H7 (cell line): Measurements from ENCODE around the gene PEX12. TPM values are rescaled to one million over a fixed set of nuclear protein-coding genes. Genes with fewer than 3 reads are reported as not detected.
"Not testable (repeated sequence)": the region's sequence is repeated elsewhere in the genome, so short reads cannot be mapped to it uniquely, and the experiment has no call there.

Experiments used
- DNase-seq: peaks from one replicate; pipeline ENCODE4 v3.0.0; 2012
- H3K27me3 ChIP-seq: 2 replicates; pipeline ENCODE4 v1.6.0; 2011; ENCODE audit warnings: mild to moderate bottlenecking, low read length; ENCODE audit not compliant: control insufficient read depth, insufficient read depth
- H3K36me3 ChIP-seq: replicated peaks from 2 replicates; pipeline ENCODE4 v1.5.1; 2011; ENCODE audit warnings: low read length; ENCODE audit not compliant: control insufficient read depth, insufficient read depth
- H3K4me3 ChIP-seq: 2 replicates; pipeline ENCODE4 v1.5.1; 2011; ENCODE audit warnings: low read depth, mild to moderate bottlenecking, control low read depth, low read length, moderate library complexity; ENCODE audit not compliant: insufficient read depth
- total RNA-seq: library from RNA; depleted of rRNA; stranded (reverse); fragments of >200 nt; shearing (Covaris generic); gene quantifications from 2 replicates; pipeline ENCODE4 v1.2.3, GENCODE V29; 2014; rRNA removed

The PEX12 gene
- total RNA-seq, 1 experiment from 2014 or later, result 5.5 TPM

DNA sequence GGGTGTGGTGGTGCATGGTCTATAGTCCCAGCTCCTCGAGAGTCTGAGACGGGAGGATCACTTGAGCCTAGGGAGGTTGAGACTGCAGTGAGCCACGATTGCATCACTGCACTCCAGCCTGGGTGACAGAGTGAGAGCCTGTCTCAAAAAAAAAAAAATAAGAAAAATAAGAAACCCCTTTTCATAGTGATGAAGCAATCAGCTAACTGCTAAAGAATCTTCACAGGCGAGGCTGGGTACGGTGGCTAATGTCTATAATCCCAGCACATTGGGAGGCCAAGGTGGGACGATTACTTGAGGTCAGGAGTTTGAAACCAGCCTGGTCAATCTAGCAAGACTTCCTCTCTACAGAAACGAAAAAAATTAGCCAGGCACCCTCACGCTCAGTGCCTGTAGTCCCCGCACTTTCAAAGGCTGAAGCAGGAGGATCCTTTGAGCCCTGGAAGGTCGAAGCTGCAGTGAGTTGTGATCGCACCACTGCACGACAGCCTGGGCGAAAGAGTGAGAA is 41.7 kb downstream of the PEX12 start:
- Histone ChIP-seq H3K4me3 (no peak overlapping the region), H3K36me3 (no peaks in the 10 kb centered on the region), H3K27me3 (no peaks in the 10 kb centered on the region)
- no peak for DNase-seq

DNA sequence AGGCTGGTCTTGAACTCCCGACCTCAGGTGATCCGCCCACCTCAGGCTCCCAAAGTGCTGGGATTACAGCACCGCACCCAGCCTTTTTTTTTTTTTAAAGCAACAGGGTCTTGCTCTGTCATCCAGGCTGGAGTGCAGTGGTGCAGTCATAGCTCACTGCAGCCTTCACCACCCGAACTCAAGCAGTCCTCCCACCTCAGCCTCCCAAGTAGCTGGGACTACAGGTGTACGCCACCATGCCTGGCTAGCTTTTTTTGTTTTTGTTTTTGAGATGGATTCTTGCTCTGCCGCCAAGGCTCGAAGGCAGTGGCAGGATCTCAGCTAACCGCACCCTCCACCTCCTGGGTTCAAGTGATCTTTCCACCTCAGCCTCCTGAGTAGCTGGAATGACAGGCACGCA is 43.0 kb downstream of the PEX12 start:
- not testable (repeated sequence) for H3K27me3 ChIP-seq, DNase-seq, H3K36me3 ChIP-seq, H3K4me3 ChIP-seq

DNA sequence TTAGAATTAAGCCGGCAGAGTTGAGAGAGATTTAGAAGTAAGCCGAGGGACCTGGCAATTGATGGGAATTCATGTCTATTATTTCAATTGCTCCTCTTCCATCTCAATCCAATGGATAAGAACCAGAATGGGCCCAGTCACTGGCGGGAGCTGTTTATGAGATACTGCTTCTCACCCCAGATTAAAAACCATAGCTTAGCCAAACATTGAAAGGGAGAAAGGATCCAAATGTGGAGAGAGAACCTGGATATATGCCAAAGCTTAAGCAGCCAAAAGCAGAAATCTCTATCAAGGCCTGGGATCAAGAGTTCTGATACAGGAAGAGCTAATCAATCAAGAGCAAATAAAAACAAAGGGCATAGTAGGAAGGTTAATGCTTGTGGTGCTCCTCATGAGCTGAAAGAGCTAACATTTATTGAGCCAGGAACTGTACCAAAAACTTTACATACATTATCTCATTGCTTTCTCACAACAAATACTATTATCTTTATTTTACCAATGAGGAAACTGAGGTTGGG is 43.7 kb downstream of the PEX12 start:
- no peak overlapping the region for H3K4me3 ChIP-seq
- no peak for DNase-seq
- H3K36me3 ChIP-seq, result no peaks in the 10 kb centered on the region
- H3K27me3 ChIP-seq, result no peaks in the 10 kb centered on the region

DNA sequence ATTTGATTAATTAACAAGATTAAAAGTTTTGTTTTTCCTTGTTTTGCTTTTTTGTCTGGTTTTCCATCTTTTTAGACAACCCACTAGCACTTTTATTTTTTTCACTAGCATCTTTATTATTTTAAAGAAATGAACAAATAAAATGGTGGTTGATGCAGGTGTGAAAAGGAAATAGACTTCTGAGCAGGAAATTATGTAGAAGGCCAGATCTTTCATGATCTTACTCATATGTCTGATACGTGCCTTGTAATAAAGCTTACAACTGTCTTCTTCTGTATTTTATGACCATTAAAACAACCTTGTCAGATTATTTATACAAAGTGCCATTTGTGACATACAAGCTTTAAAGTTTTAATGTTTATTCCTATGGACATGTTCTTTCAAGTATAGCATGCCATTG is 47.2 kb downstream of the PEX12 start:
- Histone ChIP-seq H3K4me3 (no peak overlapping the region), H3K36me3 (no peaks in the 10 kb centered on the region), H3K27me3 (no peaks in the 10 kb centered on the region)
- no peak for DNase-seq

DNA sequence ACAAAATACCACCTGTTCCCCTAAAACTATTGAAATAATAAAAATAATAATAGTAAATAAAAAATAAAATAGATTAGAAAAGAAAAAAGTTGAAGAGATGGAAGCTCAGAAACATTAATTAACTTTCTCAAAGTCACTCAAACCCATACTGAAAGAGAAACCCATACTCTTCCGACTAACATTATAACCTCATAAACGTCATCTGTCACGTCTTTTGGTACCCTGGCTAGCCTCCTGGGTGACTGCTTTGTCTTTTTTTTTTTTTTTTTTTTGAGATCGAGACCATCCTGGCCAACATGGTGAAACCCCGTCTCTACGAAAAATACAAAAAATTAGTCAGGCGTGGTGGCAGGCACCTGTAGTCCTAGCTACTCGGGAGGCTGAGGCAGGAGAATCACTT is 48.5 kb downstream of the PEX12 start:
- no peaks in the 10 kb centered on the region for H3K36me3 ChIP-seq
- H3K4me3 ChIP-seq, result no peak overlapping the region
- H3K27me3 ChIP-seq, result no peaks in the 10 kb centered on the region
- no peak for DNase-seq

DNA sequence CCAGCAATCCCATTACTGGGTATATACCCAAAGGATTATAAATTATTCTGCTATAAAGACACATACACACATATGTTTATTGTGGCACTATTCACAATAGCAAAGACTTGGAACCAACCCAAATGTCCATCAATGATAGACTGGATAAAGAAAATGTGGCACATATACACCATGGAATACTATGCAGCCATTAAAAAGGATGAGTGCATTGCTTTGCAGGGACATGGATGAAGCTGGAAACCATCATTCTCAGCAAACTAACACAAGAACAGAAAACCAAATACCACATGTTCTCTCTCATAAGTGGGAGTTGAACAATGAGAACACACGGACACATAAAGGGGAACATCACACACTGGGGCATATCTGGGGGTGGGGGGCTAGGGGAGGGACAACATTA is 49.0 kb downstream of the PEX12 start:
- not testable (repeated sequence) for H3K27me3 ChIP-seq, DNase-seq, H3K4me3 ChIP-seq

More for the DNA sequence above, 49.0 kb downstream of the PEX12 start:
- H3K36me3 ChIP-seq, result not testable (repeated sequence)

Other genes with a start within 250 kb of the PEX12 start
- 0.21 and 0.41 TPM in 2 replicates for gene SLFN11, start 204.9 kb downstream of the PEX12 start, total RNA-seq
- 11.3 and 12.5 TPM in 2 replicates for gene SLFN12, start 146.1 kb downstream of the PEX12 start, total RNA-seq
- 19.8 and 21.3 TPM in 2 replicates for gene SLFN13, start 129.8 kb downstream of the PEX12 start, total RNA-seq
- not detected in 2 replicates for gene SLFN12L, start 40.9 kb downstream of the PEX12 start, total RNA-seq
- gene SLFN14, start 17.8 kb downstream of the PEX12 start, total RNA-seq, result not detected in 2 replicates
- gene AP2B1, start 8.8 kb upstream of the PEX12 start, total RNA-seq, result 87.1 and 102 TPM in 2 replicates
- 13.8 and 16.9 TPM in 2 replicates for gene RASL10B, start 153.1 kb upstream of the PEX12 start, total RNA-seq
- 0.10 TPM in 1 of 2 replicates, not detected in the other for gene GAS2L2, start 174.7 kb upstream of the PEX12 start, total RNA-seq
- not detected in 2 replicates for gene C17orf50, start 182.3 kb upstream of the PEX12 start, total RNA-seq
- not detected in 2 replicates for gene MMP28, start 217.1 kb upstream of the PEX12 start, total RNA-seq
- 20.2 and 32.0 TPM in 2 replicates for gene TAF15, start 230.9 kb upstream of the PEX12 start, total RNA-seq